HepG2 (cell line): ENCODE data around the gene FAM229B. TPM values are rescaled to one million over a fixed set of nuclear protein-coding genes. Genes with fewer than 3 reads are reported as not detected.
A peak's percentile ranks its signal among the peaks of the same experiment; 100 is the strongest.

Experiments
- ATF1 ChIP-seq: IDR thresholded peaks from 2 replicates; pipeline ENCODE4 v1.6.1; 2016; ENCODE audit warnings: mild to moderate bottlenecking, control low read depth
- GPBP1L1 ChIP-seq: sonication (generic); formaldehyde crosslinking; IDR thresholded peaks from 2 replicates; pipeline ENCODE4 v1.5.0; 2020; ENCODE audit warnings: mild to moderate bottlenecking, missing genetic modification reagents
- HNRNPK ChIP-seq: fragments of 200-400 bp; formaldehyde crosslinking; IDR thresholded peaks from 2 replicates; pipeline ENCODE4 v1.6.1; 2018; ENCODE audit warnings: low read length, low read depth, moderate library complexity, mild to moderate bottlenecking; ENCODE audit not compliant: poor library complexity, severe bottlenecking
- KLF9 ChIP-seq: IDR thresholded peaks from 2 replicates; pipeline ENCODE4 v1.6.1; 2016; ENCODE audit warnings: low read depth
- KMT2A ChIP-seq: sonication (generic); formaldehyde crosslinking; IDR thresholded peaks from 2 replicates; pipeline ENCODE4 v1.4.0; 2020; ENCODE audit warnings: missing genetic modification reagents
- MEIS2 ChIP-seq: sonication (generic); formaldehyde crosslinking; IDR thresholded peaks from 2 replicates; pipeline ENCODE4 v1.9.0; 2021; ENCODE audit warnings: mild to moderate bottlenecking, missing genetic modification reagents
- TFAP4 ChIP-seq: sonication (generic); IDR thresholded peaks from 2 replicates; pipeline ENCODE4 v1.6.1; 2016; ENCODE audit warnings: low read depth, borderline replicate concordance
- WIZ ChIP-seq: sonication (generic); formaldehyde crosslinking; IDR thresholded peaks from 2 replicates; pipeline ENCODE4 v1.5.1; 2020; ENCODE audit warnings: mild to moderate bottlenecking, missing genetic modification reagents
- ZC3H4 ChIP-seq: sonication (generic); formaldehyde crosslinking; IDR thresholded peaks from 2 replicates; pipeline ENCODE4 v1.4.0; 2020; ENCODE audit warnings: missing genetic modification reagents, borderline replicate concordance
- ZFX ChIP-seq: sonication (generic); formaldehyde crosslinking; IDR thresholded peaks from 2 replicates; pipeline ENCODE4 v1.4.0; 2020; ENCODE audit warnings: mild to moderate bottlenecking, low read depth, missing genetic modification reagents, moderate library complexity
- ZHX2 ChIP-seq, 2 experiments: sonication (generic) in 1 of 2; formaldehyde crosslinking in 1 of 2; IDR thresholded peaks; 2 replicates each; pipeline versions ENCODE4 v1.6.1 to v1.9.0; 2014 to 2022; ENCODE audit warnings: antibody characterized with exemption in 1 of 2, borderline replicate concordance in 1 of 2, inconsistent platforms in 1 of 2, low read depth in 1 of 2, missing genetic modification reagents in 1 of 2
- ZNF180 ChIP-seq: sonication (generic); formaldehyde crosslinking; IDR thresholded peaks from 2 replicates; pipeline ENCODE4 v1.4.0; 2020; ENCODE audit warnings: low read depth, missing genetic modification reagents, borderline replicate concordance
- ZNF24 ChIP-seq: fragments of 450-650 bp; IDR thresholded peaks from 2 replicates; pipeline ENCODE4 v1.6.1; 2017; ENCODE audit warnings: antibody characterized with exemption, mild to moderate bottlenecking
- ZNF292 ChIP-seq: sonication (generic); formaldehyde crosslinking; IDR thresholded peaks from 2 replicates; pipeline ENCODE4 v1.8.1; 2022; ENCODE audit warnings: mild to moderate bottlenecking, low read depth, missing genetic modification reagents, borderline replicate concordance
- ZNF430 ChIP-seq: sonication (generic); formaldehyde crosslinking; IDR thresholded peaks from 2 replicates; pipeline ENCODE4 v1.9.0; 2021; ENCODE audit warnings: mild to moderate bottlenecking, missing genetic modification reagents
- ZNF569 ChIP-seq: sonication (generic); formaldehyde crosslinking; IDR thresholded peaks from 2 replicates; pipeline ENCODE4 v1.5.0; 2020; ENCODE audit warnings: mild to moderate bottlenecking, missing genetic modification reagents, moderate library complexity, borderline replicate concordance
- ZNF790 ChIP-seq: sonication (generic); formaldehyde crosslinking; IDR thresholded peaks from 2 replicates; pipeline ENCODE4 v1.8.0; 2022; ENCODE audit warnings: missing genetic modification reagents, mild to moderate bottlenecking, borderline replicate concordance
- polyA plus RNA-seq, 8 experiments: library from polyadenylated mRNA; depleted of rRNA in 3 of 8; stranded (reverse) in 7 of 8; unstranded in 1 of 8; fragments of >200 nt; fragmentation: Illumina TruSeq in 4 of 8; extraction: Trizol in 4 of 8; gene quantifications; 2 replicates each; pipeline versions ENCODE4 v1.2.1 to v1.2.3, GENCODE V29; 2011 to 2016; ENCODE audit warnings: low read depth in 4 of 8, missing spikeins in 1 of 8, mixed read lengths in 1 of 8; ENCODE audit not compliant: insufficient read depth in 1 of 8
- total RNA-seq, 5 experiments: library from RNA; depleted of rRNA; stranded (reverse); fragments of >200 nt; fragmentation: Illumina TruSeq; extraction: Trizol; gene quantifications; 2 replicates each; pipeline ENCODE4 v1.2.3, GENCODE V29; 2016; ENCODE audit warnings: low read depth in 1 of 5
- TF ChIP-seq, protein P1 (sequence below): IDR thresholded peaks from 2 replicates; pipeline ENCODE4 v1.4.0; 2020; ENCODE audit warnings: mild to moderate bottlenecking, missing genetic modification reagents

Gene FAM229B
- total and polyA plus RNA-seq, 2 of the 13 experiments (the other 11 are each of a cell fraction or from before 2014, with no cell fraction given) = 11.3 to 19.5 TPM

DNA sequence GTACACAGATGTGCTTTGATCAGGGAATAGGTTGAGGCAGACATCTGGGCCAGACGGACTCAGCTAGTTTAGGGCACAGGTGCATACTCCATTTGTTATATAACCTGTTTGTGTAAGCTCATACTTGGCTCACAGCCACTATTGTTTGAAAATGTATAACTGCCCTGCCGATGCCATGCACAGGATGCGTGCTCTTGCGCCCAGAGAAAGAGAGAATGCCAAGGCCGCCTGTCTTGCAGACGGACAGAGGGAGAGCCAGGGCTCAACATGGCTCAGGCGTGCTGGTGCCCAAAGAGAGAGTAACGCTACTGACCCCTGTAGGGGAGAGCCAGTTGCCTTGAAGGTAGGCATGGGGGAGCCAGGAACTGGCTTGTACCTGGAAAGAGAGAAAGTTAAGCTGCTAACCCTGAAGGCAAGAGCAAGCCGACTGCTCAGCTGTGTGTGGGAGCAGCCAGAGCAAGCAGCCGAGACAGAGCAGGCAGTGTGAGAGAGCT is 57.7 kb downstream of the FAM229B start (continued):
- no peak for TF ChIP-seq ZHX2 (IDR thresholded peaks at IDR 0.05; ENCODE audit: low read depth)
- TF ChIP-seq ZHX2 (CRISPR knock-in tag; IDR thresholded peaks at IDR 0.05; ENCODE audit: borderline replicate concordance) = no peak
- peak; percentile 58; the same call in 1 of the 2 replicates for TF ChIP-seq ZNF292 (CRISPR knock-in tag)
- no peak for TF ChIP-seq TFAP4
- no peak for TF ChIP-seq KLF9 (CRISPR knock-in tag)
- no peak for TF ChIP-seq ZNF790
- TF ChIP-seq GPBP1L1 = no peak
- TF ChIP-seq, protein P1, sequence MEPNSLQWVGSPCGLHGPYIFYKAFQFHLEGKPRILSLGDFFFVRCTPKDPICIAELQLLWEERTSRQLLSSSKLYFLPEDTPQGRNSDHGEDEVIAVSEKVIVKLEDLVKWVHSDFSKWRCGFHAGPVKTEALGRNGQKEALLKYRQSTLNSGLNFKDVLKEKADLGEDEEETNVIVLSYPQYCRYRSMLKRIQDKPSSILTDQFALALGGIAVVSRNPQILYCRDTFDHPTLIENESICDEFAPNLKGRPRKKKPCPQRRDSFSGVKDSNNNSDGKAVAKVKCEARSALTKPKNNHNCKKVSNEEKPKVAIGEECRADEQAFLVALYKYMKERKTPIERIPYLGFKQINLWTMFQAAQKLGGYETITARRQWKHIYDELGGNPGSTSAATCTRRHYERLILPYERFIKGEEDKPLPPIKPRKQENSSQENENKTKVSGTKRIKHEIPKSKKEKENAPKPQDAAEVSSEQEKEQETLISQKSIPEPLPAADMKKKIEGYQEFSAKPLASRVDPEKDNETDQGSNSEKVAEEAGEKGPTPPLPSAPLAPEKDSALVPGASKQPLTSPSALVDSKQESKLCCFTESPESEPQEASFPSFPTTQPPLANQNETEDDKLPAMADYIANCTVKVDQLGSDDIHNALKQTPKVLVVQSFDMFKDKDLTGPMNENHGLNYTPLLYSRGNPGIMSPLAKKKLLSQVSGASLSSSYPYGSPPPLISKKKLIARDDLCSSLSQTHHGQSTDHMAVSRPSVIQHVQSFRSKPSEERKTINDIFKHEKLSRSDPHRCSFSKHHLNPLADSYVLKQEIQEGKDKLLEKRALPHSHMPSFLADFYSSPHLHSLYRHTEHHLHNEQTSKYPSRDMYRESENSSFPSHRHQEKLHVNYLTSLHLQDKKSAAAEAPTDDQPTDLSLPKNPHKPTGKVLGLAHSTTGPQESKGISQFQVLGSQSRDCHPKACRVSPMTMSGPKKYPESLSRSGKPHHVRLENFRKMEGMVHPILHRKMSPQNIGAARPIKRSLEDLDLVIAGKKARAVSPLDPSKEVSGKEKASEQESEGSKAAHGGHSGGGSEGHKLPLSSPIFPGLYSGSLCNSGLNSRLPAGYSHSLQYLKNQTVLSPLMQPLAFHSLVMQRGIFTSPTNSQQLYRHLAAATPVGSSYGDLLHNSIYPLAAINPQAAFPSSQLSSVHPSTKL (CRISPR knock-in tag) = peak; percentile 64
- no peak; the same call in 1 of the 2 replicates for TF ChIP-seq ZFX
- no peak for TF ChIP-seq ZNF569 (CRISPR knock-in tag)
- TF ChIP-seq ZNF24 = no peak
- no peak for TF ChIP-seq WIZ
- no peak for TF ChIP-seq ZNF180
- no peak for TF ChIP-seq ATF1
- TF ChIP-seq ZNF430 (CRISPR knock-in tag) = no peak
- no peak for TF ChIP-seq HNRNPK
- no peak for TF ChIP-seq MEIS2 (CRISPR knock-in tag)
- TF ChIP-seq KMT2A = no peak
- no peak for TF ChIP-seq ZC3H4 (CRISPR knock-in tag)
